H9 (cell line): ENCODE results near the gene ENPP6. TPM values are rescaled to one million over a fixed set of nuclear protein-coding genes. Genes with fewer than 3 reads are reported as not detected.

Experiments
- DNase-seq: peaks from one replicate; pipeline ENCODE4 v3.0.0-alpha.2; 2017
- H2AFZ ChIP-seq: one replicate; pipeline ENCODE4 v1.6.1; 2013; ENCODE audit warnings: mild to moderate bottlenecking, low read length, control low read depth, moderate library complexity
- H2AK5ac ChIP-seq: 2 replicates; pipeline ENCODE4 v1.6.1; 2013; ENCODE audit warnings: low read length, control low read depth, mixed read lengths; ENCODE audit not compliant: insufficient read length
- H2BK120ac ChIP-seq: one replicate; pipeline ENCODE4 v1.6.1; 2013; ENCODE audit warnings: low read depth, mild to moderate bottlenecking, low read length, control low read depth, inconsistent platforms; ENCODE audit not compliant: poor library complexity, severe bottlenecking
- H2BK12ac ChIP-seq: 2 replicates; pipeline ENCODE4 v1.6.1; 2013; ENCODE audit warnings: low read length, control low read depth, mixed read lengths, low read depth; ENCODE audit not compliant: insufficient read length
- H2BK15ac ChIP-seq: 2 replicates; pipeline ENCODE4 v1.6.1; 2013; ENCODE audit warnings: low read depth, low read length, control low read depth
- H2BK20ac ChIP-seq: one replicate; pipeline ENCODE4 v1.6.1; 2013; ENCODE audit warnings: low read depth, mild to moderate bottlenecking, low read length, control low read depth, inconsistent platforms; ENCODE audit not compliant: poor library complexity, severe bottlenecking
- H2BK5ac ChIP-seq: 2 replicates; pipeline ENCODE4 v1.6.1; 2013; ENCODE audit warnings: low read length, control low read depth, mixed read lengths; ENCODE audit not compliant: insufficient read length
- H3K14ac ChIP-seq: 2 replicates; pipeline ENCODE4 v1.6.1; 2013; ENCODE audit warnings: low read length, control low read depth; ENCODE audit not compliant: insufficient read depth
- H3K18ac ChIP-seq: 2 replicates; pipeline ENCODE4 v1.6.1; 2013; ENCODE audit warnings: low read depth, mild to moderate bottlenecking, mixed read lengths, low read length, control low read depth; ENCODE audit not compliant: insufficient read length
- H3K23ac ChIP-seq: 2 replicates; pipeline ENCODE4 v1.6.1; 2013; ENCODE audit warnings: low read length, control low read depth, mixed read lengths, low read depth; ENCODE audit not compliant: insufficient read length
- H3K23me2 ChIP-seq: 2 replicates; pipeline ENCODE4 v1.6.1; 2013; ENCODE audit warnings: low read depth, mild to moderate bottlenecking, mixed read lengths, low read length, control low read depth; ENCODE audit not compliant: insufficient read length, poor library complexity, severe bottlenecking
- H3K27ac ChIP-seq: 2 replicates; pipeline ENCODE4 v1.5.1; 2013; ENCODE audit warnings: low read length, control low read depth, mixed read lengths, low read depth; ENCODE audit not compliant: insufficient read length
- H3K27me3 ChIP-seq: 2 replicates; pipeline ENCODE4 v1.6.1; 2013; ENCODE audit warnings: low read length, control low read depth, inconsistent platforms; ENCODE audit not compliant: insufficient read depth
- H3K4ac ChIP-seq: 2 replicates; pipeline ENCODE4 v1.6.1; 2013; ENCODE audit warnings: low read depth, mild to moderate bottlenecking, control low read depth, inconsistent platforms, low read length, moderate library complexity
- H3K4me1 ChIP-seq: 2 replicates; pipeline ENCODE4 v1.6.1; 2013; ENCODE audit warnings: low read length, control low read depth, inconsistent platforms; ENCODE audit not compliant: insufficient read depth
- H3K4me2 ChIP-seq: 2 replicates; pipeline ENCODE4 v1.6.1; 2013; ENCODE audit warnings: low read length, control low read depth, mixed read lengths; ENCODE audit not compliant: insufficient read length, insufficient read depth
- H3K56ac ChIP-seq: 2 replicates; pipeline ENCODE4 v1.6.1; 2013; ENCODE audit warnings: low read depth, mild to moderate bottlenecking, mixed read lengths, low read length, control low read depth; ENCODE audit not compliant: insufficient read length
- H3K79me1 ChIP-seq: 2 replicates; pipeline ENCODE4 v1.6.1; 2013; ENCODE audit warnings: low read depth, mild to moderate bottlenecking, moderate library complexity, low read length, control low read depth, inconsistent platforms; ENCODE audit not compliant: insufficient read depth, poor library complexity, severe bottlenecking
- H3K79me2 ChIP-seq: 2 replicates; pipeline ENCODE4 v1.6.1; 2013; ENCODE audit warnings: low read length, control low read depth, inconsistent platforms; ENCODE audit not compliant: insufficient read depth
- H3K9ac ChIP-seq: 2 replicates; pipeline ENCODE4 v1.6.1; 2013; ENCODE audit warnings: low read length, control low read depth, mixed read lengths; ENCODE audit not compliant: insufficient read length; ENCODE audit errors: extremely low read depth
- H3K9me3 ChIP-seq: one replicate; pipeline ENCODE4 v1.6.1; 2013; ENCODE audit warnings: low read depth, low read length, inconsistent platforms; ENCODE audit not compliant: control insufficient read depth
- H3T11ph ChIP-seq: one replicate; pipeline ENCODE4 v1.6.1; 2013; ENCODE audit warnings: mild to moderate bottlenecking, low read length, control low read depth, inconsistent platforms
- H4K20me1 ChIP-seq: one replicate; pipeline ENCODE4 v1.6.1; 2013; ENCODE audit not compliant: control insufficient read depth, insufficient read length, insufficient read depth
- H4K5ac ChIP-seq: 2 replicates; pipeline ENCODE4 v1.6.1; 2013; ENCODE audit warnings: low read depth, mild to moderate bottlenecking, mixed read lengths, low read length, control low read depth; ENCODE audit not compliant: insufficient read length
- H4K8ac ChIP-seq: replicated peaks from 2 replicates; pipeline ENCODE4 v1.6.1; 2013; ENCODE audit warnings: low read length, control low read depth, mixed read lengths, low read depth; ENCODE audit not compliant: insufficient read length
- H4K91ac ChIP-seq: 2 replicates; pipeline ENCODE4 v1.6.1; 2013; ENCODE audit warnings: low read depth, mild to moderate bottlenecking, moderate library complexity, mixed read lengths, low read length, control low read depth; ENCODE audit not compliant: insufficient read length
- H3K27ac Mint-ChIP-seq, 3 experiments: 2 replicates in 2 of 3; 3 replicates in 1 of 3; pipeline ENCODE4 v1.8.0; 2020 to 2021; ENCODE audit warnings: mixed read lengths in 3 of 3, mild to moderate bottlenecking in 1 of 3, moderate library complexity in 1 of 3
- H3K27me3 Mint-ChIP-seq: 2 replicates; pipeline ENCODE4 v1.8.0; 2021; ENCODE audit warnings: low read depth, mild to moderate bottlenecking, moderate library complexity, mixed read lengths
- H3K36me3 Mint-ChIP-seq, 3 experiments: 2 replicates in 2 of 3; 3 replicates in 1 of 3; pipeline ENCODE4 v1.8.0; 2020 to 2021; ENCODE audit warnings: low read depth in 3 of 3, mixed read lengths in 3 of 3; ENCODE audit not compliant: insufficient read depth in 1 of 3
- H3K4me1 Mint-ChIP-seq, 2 experiments: 2 replicates each; pipeline ENCODE4 v1.8.0; 2020; ENCODE audit warnings: mixed read lengths in 2 of 2
- H3K4me3 Mint-ChIP-seq, 2 experiments: 2 replicates in 1 of 2; 3 replicates in 1 of 2; pipeline ENCODE4 v1.8.0; 2020 to 2021; ENCODE audit warnings: mild to moderate bottlenecking in 2 of 2, mixed read lengths in 2 of 2, moderate library complexity in 1 of 2
- H3K9me3 Mint-ChIP-seq, 2 experiments: 2 replicates in 1 of 2; 3 replicates in 1 of 2; pipeline ENCODE4 v1.8.0; 2020; ENCODE audit warnings: mild to moderate bottlenecking in 2 of 2, mixed read lengths in 2 of 2, moderate library complexity in 1 of 2
- CTCF ChIP-seq: fragments of 200-600 bp; sonication (generic); conservative IDR thresholded peaks from 3 replicates; pipeline ENCODE4 v1.8.0; 2021; ENCODE audit warnings: antibody characterized with exemption, mild to moderate bottlenecking
- total RNA-seq: library from RNA; stranded (reverse); gene quantifications from 2 replicates; pipeline ENCODE4 v1.2.1, GENCODE V29; 2021

The ENPP6 gene
- total RNA-seq, 1 experiment from 2014 or later: not detected

DNA sequence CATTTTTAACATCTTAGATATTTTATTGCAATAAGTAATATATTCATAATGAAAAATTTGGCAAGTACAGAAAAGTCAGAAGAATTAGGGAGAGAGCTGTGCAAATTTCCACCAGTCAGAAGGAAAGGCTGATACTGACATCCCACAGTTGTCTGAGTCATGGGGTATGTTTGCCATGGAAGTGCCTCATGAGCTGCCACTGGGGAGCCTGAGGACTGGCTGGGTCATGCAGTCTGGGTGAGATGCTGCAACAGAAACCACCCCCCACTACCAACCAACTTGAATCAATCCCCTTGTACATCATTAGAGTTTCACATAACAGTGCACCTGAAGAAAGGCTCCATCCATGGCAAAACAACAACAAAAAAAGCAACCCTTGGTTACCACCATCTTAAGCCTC is 45.2 kb upstream of the ENPP6 start:
- no peak overlapping the region for H3K4ac ChIP-seq
- no peak overlapping the region for H3T11ph ChIP-seq
- no peaks in the 10 kb centered on the region for H3K9me3 ChIP-seq
- Mint-ChIP-seq H3K4me3 (no peak overlapping the region), H3K27me3 (no peaks in the 10 kb centered on the region; the same call in 1 of the 2 replicates), H3K4me1 (peaks cover 12 to 13% of the 10 kb centered on the region in 2 experiments), H3K36me3 (no peaks in the 10 kb centered on the region), H3K27ac (no peak overlapping the region), H3K9me3 (peaks cover 3 to 6% of the 10 kb centered on the region in 2 experiments; a peak in 2 of 5 replicates)
- H2BK20ac ChIP-seq: no peak overlapping the region
- H4K5ac ChIP-seq: no peak overlapping the region
- H4K91ac ChIP-seq: no peak overlapping the region
- H2BK5ac ChIP-seq: no peak overlapping the region
- no peak overlapping the region for H3K27ac ChIP-seq
- no peak overlapping the region for H3K9ac ChIP-seq
- H3K27me3 ChIP-seq: no peaks in the 10 kb centered on the region
- no peak overlapping the region for H3K14ac ChIP-seq
- no peak overlapping the region for H3K23ac ChIP-seq
- no peak overlapping the region for H3K4me2 ChIP-seq
- no peak overlapping the region for H2BK15ac ChIP-seq
- no peak overlapping the region for H2BK120ac ChIP-seq
- no peaks in the 10 kb centered on the region for H3K79me1 ChIP-seq
- DNase-seq: no peak
- no peak for TF ChIP-seq CTCF
- no peaks in the 10 kb centered on the region for H3K4me1 ChIP-seq
- no peaks in the 10 kb centered on the region for H3K79me2 ChIP-seq
- no peak overlapping the region for H3K18ac ChIP-seq
- H3K23me2 ChIP-seq: no peaks in the 10 kb centered on the region
- no peak overlapping the region for H2AK5ac ChIP-seq
- H2BK12ac ChIP-seq: no peak overlapping the region
- no peak overlapping the region for H2AFZ ChIP-seq
- no peaks in the 10 kb centered on the region for H4K20me1 ChIP-seq
- no peak overlapping the region for H4K8ac ChIP-seq
- no peak overlapping the region for H3K56ac ChIP-seq
